Suprapubic skin (tissue), 4 donors: Measurements from ENCODE around the gene PTPRN2.

ENCODE experiments used
- CTCF ChIP-seq, 2 donors: fragments of 200-600 bp in 1 of 2; fragments of 450-650 bp in 1 of 2; sonication (generic) in 1 of 2; IDR thresholded peaks; one replicate each; pipeline ENCODE4 v1.5.1; 2016 to 2019; ENCODE audit warnings: antibody characterized with exemption in 2 of 2, mild to moderate bottlenecking in 1 of 2, moderate library complexity in 1 of 2
- POLR2A ChIP-seq, 2 donors: fragments of 450-650 bp; IDR thresholded peaks; one replicate each; pipeline ENCODE4 v1.6.1; 2017; ENCODE audit warnings: antibody characterized with exemption in 2 of 2, mild to moderate bottlenecking in 2 of 2, moderate library complexity in 2 of 2
- POLR2AphosphoS5 ChIP-seq, 3 donors: sonication (generic); formaldehyde crosslinking; IDR thresholded peaks; one replicate each; pipeline ENCODE4 v1.6.1; 2017; ENCODE audit warnings: antibody characterized with exemption in 3 of 3

GRCh38 chr7:157712666-157713235, 874.9 kb downstream of the PTPRN2 start:
- TF ChIP-seq CTCF (IDR thresholded peaks at IDR 0.05) (no peak), POLR2AphosphoS5 (IDR thresholded peaks at IDR 0.05) (no peak), POLR2A (IDR thresholded peaks at IDR 0.05) (no peak)
